H1 (cell line): ENCODE data around the gene ZGLP1.

Experiments used
- SIRT6 ChIP-seq: IDR thresholded peaks from one replicate; pipeline ENCODE4 v1.7.1; 2012; ENCODE audit warnings: low read length, inconsistent platforms
- TF ChIP-seq, protein P1 (sequence below), 3 experiments: IDR thresholded peaks; 1 replicate in 2 of 3; 2 replicates in 1 of 3; pipeline versions ENCODE4 v1.5.1 to v1.6.1; 2011; ENCODE audit warnings: low read length in 3 of 3, mild to moderate bottlenecking in 3 of 3, inconsistent platforms in 2 of 3, low read depth in 1 of 3, moderate library complexity in 1 of 3; ENCODE audit not compliant: insufficient read depth in 1 of 3; ENCODE audit errors: control extremely low read depth in 1 of 3

DNA sequence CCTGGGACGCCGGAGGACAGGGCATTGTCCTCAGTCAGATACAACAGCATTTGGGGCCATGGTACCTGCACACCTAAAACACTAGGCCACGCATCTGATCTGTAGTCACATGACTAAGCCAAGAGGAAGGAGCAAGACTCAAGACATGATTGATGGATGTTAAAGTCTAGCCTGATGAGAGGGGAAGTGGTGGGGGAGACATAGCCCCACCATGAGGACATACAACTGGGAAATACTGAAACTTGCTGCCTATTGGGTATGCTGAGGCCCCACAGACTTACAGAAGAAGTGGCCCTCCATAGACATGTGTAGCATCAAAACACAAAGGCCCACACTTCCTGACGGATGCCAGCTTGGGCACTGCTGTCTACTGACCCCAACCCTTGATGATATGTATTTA lies 24.2 kb downstream of the ZGLP1 start:
- TF ChIP-seq, protein P1, sequence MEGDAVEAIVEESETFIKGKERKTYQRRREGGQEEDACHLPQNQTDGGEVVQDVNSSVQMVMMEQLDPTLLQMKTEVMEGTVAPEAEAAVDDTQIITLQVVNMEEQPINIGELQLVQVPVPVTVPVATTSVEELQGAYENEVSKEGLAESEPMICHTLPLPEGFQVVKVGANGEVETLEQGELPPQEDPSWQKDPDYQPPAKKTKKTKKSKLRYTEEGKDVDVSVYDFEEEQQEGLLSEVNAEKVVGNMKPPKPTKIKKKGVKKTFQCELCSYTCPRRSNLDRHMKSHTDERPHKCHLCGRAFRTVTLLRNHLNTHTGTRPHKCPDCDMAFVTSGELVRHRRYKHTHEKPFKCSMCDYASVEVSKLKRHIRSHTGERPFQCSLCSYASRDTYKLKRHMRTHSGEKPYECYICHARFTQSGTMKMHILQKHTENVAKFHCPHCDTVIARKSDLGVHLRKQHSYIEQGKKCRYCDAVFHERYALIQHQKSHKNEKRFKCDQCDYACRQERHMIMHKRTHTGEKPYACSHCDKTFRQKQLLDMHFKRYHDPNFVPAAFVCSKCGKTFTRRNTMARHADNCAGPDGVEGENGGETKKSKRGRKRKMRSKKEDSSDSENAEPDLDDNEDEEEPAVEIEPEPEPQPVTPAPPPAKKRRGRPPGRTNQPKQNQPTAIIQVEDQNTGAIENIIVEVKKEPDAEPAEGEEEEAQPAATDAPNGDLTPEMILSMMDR (IDR thresholded peaks at IDR 0.05; ENCODE audit: control extremely low read depth in 1 of 3, insufficient read depth in 1 of 3, low read depth in 1 of 3, low read length in 3 of 3), result no peak
- TF ChIP-seq SIRT6, result no peak
